Osteocyte (in vitro differentiated cells): Measurements from ENCODE around the gene MPV17L2. TPM values are rescaled to one million over a fixed set of nuclear protein-coding genes. Genes with fewer than 3 reads are reported as not detected.

ENCODE experiments used
- DNase-seq: peaks from one replicate; pipeline ENCODE4 v3.0.0; 2021; ENCODE audit warnings: mixed read lengths; ENCODE audit not compliant: unreplicated experiment; ENCODE audit errors: extremely low spot score
- H3K27ac Mint-ChIP-seq: one replicate; pipeline ENCODE4 v1.8.0; 2021; ENCODE audit warnings: mild to moderate bottlenecking, mixed read lengths; ENCODE audit not compliant: unreplicated experiment
- H3K27me3 Mint-ChIP-seq: one replicate; pipeline ENCODE4 v1.8.0; 2021; ENCODE audit warnings: mixed read lengths; ENCODE audit not compliant: unreplicated experiment
- H3K36me3 Mint-ChIP-seq: one replicate; pipeline ENCODE4 v1.8.0; 2021; ENCODE audit warnings: mixed read lengths; ENCODE audit not compliant: unreplicated experiment
- H3K4me1 Mint-ChIP-seq: one replicate; pipeline ENCODE4 v1.8.0; 2021; ENCODE audit warnings: mixed read lengths; ENCODE audit not compliant: unreplicated experiment
- H3K4me3 Mint-ChIP-seq: one replicate; pipeline ENCODE4 v1.8.0; 2021; ENCODE audit warnings: mild to moderate bottlenecking, moderate library complexity, mixed read lengths; ENCODE audit not compliant: unreplicated experiment
- H3K9me3 Mint-ChIP-seq: one replicate; pipeline ENCODE4 v1.8.0; 2021; ENCODE audit warnings: mixed read lengths; ENCODE audit not compliant: unreplicated experiment
- total RNA-seq: library from RNA; stranded (reverse); gene quantifications from 2 replicates; pipeline ENCODE4 v1.2.1, GENCODE V29; 2021
- TF ChIP-seq, protein P1 (sequence below): fragments of 200-600 bp; sonication (generic); IDR thresholded peaks from 2 replicates; pipeline ENCODE4 v1.5.0; 2021; ENCODE audit warnings: antibody characterized with exemption, mild to moderate bottlenecking, moderate library complexity

MPV17L2 gene
- total RNA-seq, 1 donor from 2014 or later: 11.6 TPM

DNA sequence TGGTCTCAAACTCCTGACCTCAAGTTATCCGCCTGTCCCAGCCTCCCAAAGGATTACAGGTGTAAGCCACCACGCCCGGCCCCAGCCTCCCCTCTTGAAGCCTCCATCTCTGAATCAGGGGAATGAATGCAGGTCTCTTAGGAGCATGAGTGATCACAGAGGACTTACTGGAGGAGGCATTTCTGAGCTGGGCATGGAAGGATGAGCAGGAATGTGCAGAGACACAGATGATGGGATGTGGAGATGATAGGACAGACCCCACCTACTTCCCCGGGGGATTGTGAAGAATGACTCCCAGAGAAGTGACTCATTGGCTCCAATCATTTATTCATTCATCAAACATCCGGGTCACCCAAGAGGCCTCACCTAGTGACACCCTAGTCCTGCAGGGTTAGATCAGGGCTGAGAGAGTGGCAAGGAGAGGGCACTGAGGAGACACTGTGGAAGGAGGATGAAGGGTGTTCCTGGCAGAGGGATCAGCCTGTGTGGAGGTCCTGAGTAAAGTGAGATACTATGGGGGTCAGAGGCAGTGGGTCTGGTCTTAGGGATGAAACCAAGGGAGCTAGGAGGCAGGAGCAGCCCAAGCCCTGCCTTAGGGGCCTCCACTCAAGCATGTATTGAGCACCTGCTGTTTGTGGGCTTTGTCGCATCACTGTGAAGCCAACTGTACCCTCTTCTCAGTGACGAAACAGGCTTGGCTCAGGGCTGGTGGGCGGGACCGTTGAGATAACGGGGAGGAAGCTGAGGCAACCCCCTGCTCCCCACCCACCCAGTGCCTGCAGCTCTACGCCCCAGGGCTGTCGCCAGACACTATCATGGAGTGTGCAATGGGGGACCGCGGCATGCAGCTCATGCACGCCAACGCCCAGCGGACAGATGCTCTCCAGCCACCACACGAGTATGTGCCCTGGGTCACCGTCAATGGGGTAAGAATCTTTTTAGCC, 16.4 kb upstream of the MPV17L2 start:
- no peak overlapping the region for H3K27ac Mint-ChIP-seq
- TF ChIP-seq, protein P1, sequence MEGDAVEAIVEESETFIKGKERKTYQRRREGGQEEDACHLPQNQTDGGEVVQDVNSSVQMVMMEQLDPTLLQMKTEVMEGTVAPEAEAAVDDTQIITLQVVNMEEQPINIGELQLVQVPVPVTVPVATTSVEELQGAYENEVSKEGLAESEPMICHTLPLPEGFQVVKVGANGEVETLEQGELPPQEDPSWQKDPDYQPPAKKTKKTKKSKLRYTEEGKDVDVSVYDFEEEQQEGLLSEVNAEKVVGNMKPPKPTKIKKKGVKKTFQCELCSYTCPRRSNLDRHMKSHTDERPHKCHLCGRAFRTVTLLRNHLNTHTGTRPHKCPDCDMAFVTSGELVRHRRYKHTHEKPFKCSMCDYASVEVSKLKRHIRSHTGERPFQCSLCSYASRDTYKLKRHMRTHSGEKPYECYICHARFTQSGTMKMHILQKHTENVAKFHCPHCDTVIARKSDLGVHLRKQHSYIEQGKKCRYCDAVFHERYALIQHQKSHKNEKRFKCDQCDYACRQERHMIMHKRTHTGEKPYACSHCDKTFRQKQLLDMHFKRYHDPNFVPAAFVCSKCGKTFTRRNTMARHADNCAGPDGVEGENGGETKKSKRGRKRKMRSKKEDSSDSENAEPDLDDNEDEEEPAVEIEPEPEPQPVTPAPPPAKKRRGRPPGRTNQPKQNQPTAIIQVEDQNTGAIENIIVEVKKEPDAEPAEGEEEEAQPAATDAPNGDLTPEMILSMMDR: no peak
- no peak for DNase-seq
- H3K36me3 Mint-ChIP-seq: peaks cover 2% of the 10 kb centered on the region
- no peak overlapping the region for H3K4me3 Mint-ChIP-seq
- peaks cover 14% of the 10 kb centered on the region for H3K4me1 Mint-ChIP-seq
- peaks cover 8% of the 10 kb centered on the region for H3K27me3 Mint-ChIP-seq
- no peaks in the 10 kb centered on the region for H3K9me3 Mint-ChIP-seq

GRCh38 chr19:18179957-18180356, 13.1 kb upstream of the MPV17L2 start:
- Mint-ChIP-seq H3K27ac (no peak overlapping the region), H3K36me3 (no peaks in the 10 kb centered on the region), H3K4me1 (no peaks in the 10 kb centered on the region), H3K27me3 (peaks cover 16% of the 10 kb centered on the region), H3K4me3 (no peak overlapping the region), H3K9me3 (no peaks in the 10 kb centered on the region)
- DNase-seq: no peak
- TF ChIP-seq, protein P1: no peak

DNA sequence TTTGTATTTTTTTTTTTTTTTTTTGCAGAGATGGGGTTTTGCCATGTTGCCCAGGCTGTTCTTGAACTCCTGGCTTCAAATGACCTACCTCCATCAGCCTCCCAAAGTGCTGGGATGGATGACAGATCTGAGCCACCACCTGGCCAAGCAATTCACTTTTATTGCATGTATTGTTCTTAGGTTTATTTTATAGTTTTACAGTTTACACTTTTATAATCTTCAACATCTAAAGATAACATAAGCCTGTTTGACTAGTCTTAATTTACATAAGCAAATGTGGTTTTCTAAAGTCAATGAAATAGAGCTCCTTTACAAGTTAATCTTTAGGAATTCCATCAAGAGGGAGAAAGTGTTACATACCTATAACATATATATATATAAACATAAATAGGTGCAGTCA, 9.5 kb upstream of the MPV17L2 start:
- TF ChIP-seq, protein P1: no peak
- no peak overlapping the region for H3K4me3 Mint-ChIP-seq

GRCh38 chr19:18185538-18185937, 7.5 kb upstream of the MPV17L2 start:
- Mint-ChIP-seq H3K4me3 (no peak overlapping the region), H3K4me1 (no peaks in the 10 kb centered on the region), H3K9me3 (no peaks in the 10 kb centered on the region), H3K27ac (no peak overlapping the region), H3K36me3 (no peaks in the 10 kb centered on the region), H3K27me3 (peaks cover 8% of the 10 kb centered on the region)
- DNase-seq: no peak
- TF ChIP-seq, protein P1: no peak

More for the DNA sequence above, 9.5 kb upstream of the MPV17L2 start:
- no peaks in the 10 kb centered on the region for H3K36me3 Mint-ChIP-seq
- peaks cover 8% of the 10 kb centered on the region for H3K27me3 Mint-ChIP-seq
- H3K9me3 Mint-ChIP-seq: no peaks in the 10 kb centered on the region
- H3K27ac Mint-ChIP-seq: no peak overlapping the region
- DNase-seq: no peak
- no peaks in the 10 kb centered on the region for H3K4me1 Mint-ChIP-seq

GRCh38 chr19:18190278-18190677, 2.7 kb upstream of the MPV17L2 start:
- Mint-ChIP-seq H3K27me3 (no peaks in the 10 kb centered on the region), H3K9me3 (no peaks in the 10 kb centered on the region), H3K27ac (no peak overlapping the region), H3K36me3 (no peaks in the 10 kb centered on the region), H3K4me3 (no peak overlapping the region), H3K4me1 (peaks cover 18% of the 10 kb centered on the region)
- TF ChIP-seq, protein P1: no peak
- DNase-seq: no peak
